ENCODE results near the gene SETD3. TPM values are rescaled to one million over a fixed set of nuclear protein-coding genes. Genes with fewer than 3 reads are reported as not detected.

Gene SETD3
- polyA plus RNA-seq, 1 donor from 2014 or later: 49.6 TPM

DNA sequence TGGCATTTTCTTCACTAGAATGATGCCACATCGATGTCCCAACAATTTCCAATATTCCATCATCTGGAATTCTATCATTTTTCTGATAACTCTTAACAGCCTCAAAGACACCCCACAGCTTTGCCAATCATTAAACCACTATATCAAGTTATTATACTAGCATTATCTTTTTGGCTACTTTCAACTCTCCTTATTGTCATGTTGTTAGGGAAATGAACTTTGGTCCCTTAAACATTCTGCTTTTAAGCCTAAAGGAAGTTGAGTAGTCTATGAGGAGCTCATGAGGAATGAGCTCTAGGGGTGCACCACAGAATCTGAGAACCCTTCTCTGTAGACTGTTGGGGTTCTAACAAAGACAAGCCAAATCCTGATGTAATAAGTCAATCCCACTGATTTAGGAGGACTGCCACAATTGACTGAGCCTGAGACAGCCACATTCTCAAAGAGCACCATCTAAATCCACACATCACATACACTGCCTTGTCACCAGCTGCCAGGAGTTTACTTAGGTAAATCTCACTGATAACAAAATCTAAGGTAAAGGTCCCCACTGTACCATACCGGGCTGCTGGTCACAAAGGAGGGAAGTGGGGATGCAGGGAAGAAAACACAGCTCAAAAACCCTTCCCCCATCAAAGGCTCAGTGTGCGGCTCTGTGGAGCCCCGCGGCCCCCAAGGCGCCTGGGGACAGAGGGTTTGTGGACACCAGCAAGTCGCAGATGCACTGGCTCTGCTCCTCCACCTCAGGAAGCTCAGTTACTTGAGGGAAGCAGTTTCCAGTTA is 58.2 kb downstream of the SETD3 start:
- no peak overlapping the region for H3K4me2 ChIP-seq (ENCODE audit: low read length)

DNA sequence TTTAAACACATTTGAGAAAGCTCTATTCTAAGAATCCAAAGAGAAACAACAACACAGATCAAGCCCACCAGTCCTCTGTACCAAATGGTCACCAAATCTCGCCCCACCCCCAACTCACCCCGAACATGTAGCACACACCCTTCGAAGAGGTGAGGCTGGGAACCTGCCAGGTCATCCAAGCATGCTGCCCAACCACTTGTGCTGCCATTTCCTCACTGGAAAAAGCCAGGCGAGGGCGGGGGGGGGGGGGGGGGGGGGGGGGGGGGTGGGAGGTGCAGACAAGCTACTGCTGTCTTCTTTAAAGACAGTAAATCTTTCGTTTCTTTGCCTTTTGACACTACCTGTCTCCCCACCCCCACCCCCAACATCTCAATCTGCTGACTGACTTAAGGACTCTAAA is 59.9 kb downstream of the SETD3 start:
- Histone ChIP-seq H3K9me2 (ENCODE audit: insufficient read depth, low read length) (no peaks in the 10 kb centered on the region), H3K27ac (ENCODE audit: low read length) (no peak overlapping the region), H3K9me3 (ENCODE audit: low read length) (no peaks in the 10 kb centered on the region), H3K4me3 (ENCODE audit: low read length) (no peak overlapping the region), H3K4me2 (ENCODE audit: low read length) (no peak overlapping the region), H3K79me2 (replicated peaks; ENCODE audit: insufficient read depth, low read length) (no peaks in the 10 kb centered on the region), H3K9ac (ENCODE audit: low read length) (no peak overlapping the region), H3K36me3 (ENCODE audit: insufficient read depth, low read length) (no peaks in the 10 kb centered on the region), H2AFZ (ENCODE audit: low read depth, low read length) (no peak overlapping the region), H3K27me3 (ENCODE audit: insufficient read depth, low read depth, low read length) (no peaks in the 10 kb centered on the region), H3F3A (ENCODE audit: insufficient read depth, low read length, poor library complexity, severe bottlenecking) (no peaks in the 10 kb centered on the region), H4K20me1 (ENCODE audit: insufficient read depth) (no peaks in the 10 kb centered on the region)
- no peak for TF ChIP-seq EP300 (conservative IDR thresholded peaks at IDR 0.05; ENCODE audit: poor library complexity, severe bottlenecking)
- no peak for TF ChIP-seq EZH2 (IDR thresholded peaks at IDR 0.05; ENCODE audit: borderline replicate concordance, insufficient read depth, low read length, poor library complexity, severe bottlenecking)

More for the DNA sequence above, 58.2 kb downstream of the SETD3 start:
- Histone ChIP-seq H3K9me2 (ENCODE audit: insufficient read depth, low read length) (no peaks in the 10 kb centered on the region), H3K36me3 (ENCODE audit: insufficient read depth, low read length) (no peaks in the 10 kb centered on the region), H2AFZ (ENCODE audit: low read depth, low read length) (no peak overlapping the region), H3K27me3 (ENCODE audit: insufficient read depth, low read depth, low read length) (no peaks in the 10 kb centered on the region), H3K4me3 (ENCODE audit: low read length) (no peak overlapping the region), H3K79me2 (replicated peaks; ENCODE audit: insufficient read depth, low read length) (no peaks in the 10 kb centered on the region), H3F3A (ENCODE audit: insufficient read depth, low read length, poor library complexity, severe bottlenecking) (no peaks in the 10 kb centered on the region), H4K20me1 (ENCODE audit: insufficient read depth) (no peaks in the 10 kb centered on the region), H3K27ac (ENCODE audit: low read length) (no peak overlapping the region), H3K9me3 (ENCODE audit: low read length) (no peaks in the 10 kb centered on the region), H3K9ac (ENCODE audit: low read length) (no peak overlapping the region)
- TF ChIP-seq MXI1 (conservative IDR thresholded peaks at IDR 0.05; ENCODE audit: poor library complexity, severe bottlenecking): no peak
- TF ChIP-seq, protein P1, sequence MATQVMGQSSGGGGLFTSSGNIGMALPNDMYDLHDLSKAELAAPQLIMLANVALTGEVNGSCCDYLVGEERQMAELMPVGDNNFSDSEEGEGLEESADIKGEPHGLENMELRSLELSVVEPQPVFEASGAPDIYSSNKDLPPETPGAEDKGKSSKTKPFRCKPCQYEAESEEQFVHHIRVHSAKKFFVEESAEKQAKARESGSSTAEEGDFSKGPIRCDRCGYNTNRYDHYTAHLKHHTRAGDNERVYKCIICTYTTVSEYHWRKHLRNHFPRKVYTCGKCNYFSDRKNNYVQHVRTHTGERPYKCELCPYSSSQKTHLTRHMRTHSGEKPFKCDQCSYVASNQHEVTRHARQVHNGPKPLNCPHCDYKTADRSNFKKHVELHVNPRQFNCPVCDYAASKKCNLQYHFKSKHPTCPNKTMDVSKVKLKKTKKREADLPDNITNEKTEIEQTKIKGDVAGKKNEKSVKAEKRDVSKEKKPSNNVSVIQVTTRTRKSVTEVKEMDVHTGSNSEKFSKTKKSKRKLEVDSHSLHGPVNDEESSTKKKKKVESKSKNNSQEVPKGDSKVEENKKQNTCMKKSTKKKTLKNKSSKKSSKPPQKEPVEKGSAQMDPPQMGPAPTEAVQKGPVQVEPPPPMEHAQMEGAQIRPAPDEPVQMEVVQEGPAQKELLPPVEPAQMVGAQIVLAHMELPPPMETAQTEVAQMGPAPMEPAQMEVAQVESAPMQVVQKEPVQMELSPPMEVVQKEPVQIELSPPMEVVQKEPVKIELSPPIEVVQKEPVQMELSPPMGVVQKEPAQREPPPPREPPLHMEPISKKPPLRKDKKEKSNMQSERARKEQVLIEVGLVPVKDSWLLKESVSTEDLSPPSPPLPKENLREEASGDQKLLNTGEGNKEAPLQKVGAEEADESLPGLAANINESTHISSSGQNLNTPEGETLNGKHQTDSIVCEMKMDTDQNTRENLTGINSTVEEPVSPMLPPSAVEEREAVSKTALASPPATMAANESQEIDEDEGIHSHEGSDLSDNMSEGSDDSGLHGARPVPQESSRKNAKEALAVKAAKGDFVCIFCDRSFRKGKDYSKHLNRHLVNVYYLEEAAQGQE (IDR thresholded peaks at IDR 0.05; ENCODE audit: borderline replicate concordance): no peak
- TF ChIP-seq RAD21 (conservative IDR thresholded peaks at IDR 0.05): no peak
- no peak for TF ChIP-seq SMC3 (conservative IDR thresholded peaks at IDR 0.05; ENCODE audit: poor library complexity)
- TF ChIP-seq EZH2 (IDR thresholded peaks at IDR 0.05; ENCODE audit: borderline replicate concordance, insufficient read depth, low read length, poor library complexity, severe bottlenecking): no peak
- TF ChIP-seq, protein P2, sequence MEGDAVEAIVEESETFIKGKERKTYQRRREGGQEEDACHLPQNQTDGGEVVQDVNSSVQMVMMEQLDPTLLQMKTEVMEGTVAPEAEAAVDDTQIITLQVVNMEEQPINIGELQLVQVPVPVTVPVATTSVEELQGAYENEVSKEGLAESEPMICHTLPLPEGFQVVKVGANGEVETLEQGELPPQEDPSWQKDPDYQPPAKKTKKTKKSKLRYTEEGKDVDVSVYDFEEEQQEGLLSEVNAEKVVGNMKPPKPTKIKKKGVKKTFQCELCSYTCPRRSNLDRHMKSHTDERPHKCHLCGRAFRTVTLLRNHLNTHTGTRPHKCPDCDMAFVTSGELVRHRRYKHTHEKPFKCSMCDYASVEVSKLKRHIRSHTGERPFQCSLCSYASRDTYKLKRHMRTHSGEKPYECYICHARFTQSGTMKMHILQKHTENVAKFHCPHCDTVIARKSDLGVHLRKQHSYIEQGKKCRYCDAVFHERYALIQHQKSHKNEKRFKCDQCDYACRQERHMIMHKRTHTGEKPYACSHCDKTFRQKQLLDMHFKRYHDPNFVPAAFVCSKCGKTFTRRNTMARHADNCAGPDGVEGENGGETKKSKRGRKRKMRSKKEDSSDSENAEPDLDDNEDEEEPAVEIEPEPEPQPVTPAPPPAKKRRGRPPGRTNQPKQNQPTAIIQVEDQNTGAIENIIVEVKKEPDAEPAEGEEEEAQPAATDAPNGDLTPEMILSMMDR (IDR thresholded peaks at IDR 0.05; ENCODE audit: poor library complexity, severe bottlenecking): no peak
- no peak for TF ChIP-seq POLR2AphosphoS5 (IDR thresholded peaks at IDR 0.05)
- TF ChIP-seq EP300 (conservative IDR thresholded peaks at IDR 0.05; ENCODE audit: poor library complexity, severe bottlenecking): no peak
- TF ChIP-seq TAF1 (IDR thresholded peaks at IDR 0.05; ENCODE audit: low read depth): no peak
